ENCODE data around the gene AHCY. TPM values are rescaled to one million over a fixed set of nuclear protein-coding genes. Genes with fewer than 3 reads are reported as not detected.
A peak's percentile ranks its signal among the peaks of the same experiment; 100 is the strongest.
"Not testable (repeated sequence)": the region's sequence is repeated elsewhere in the genome, so short reads cannot be mapped to it uniquely, and the experiment has no call there.

The AHCY gene
- total RNA-seq, 1 donor from 2014 or later: 328 TPM

GRCh38 chr20:34334654-34335407, 31.7 kb upstream of the AHCY start:
- Mint-ChIP-seq H3K4me3 (ENCODE audit: low read depth) (no peak overlapping the region), H3K27ac (peak overlapping the region; percentile 33)
- no peak for DNase-seq (ENCODE audit: low spot score, unreplicated experiment)

GRCh38 chr20:34333786-34334185, 30.6 kb upstream of the AHCY start:
- Mint-ChIP-seq H3K27me3 (no peaks in the 10 kb centered on the region), H3K4me1 (ENCODE audit: low read depth) (peaks cover 3% of the 10 kb centered on the region), H3K4me3 (ENCODE audit: low read depth) (no peak overlapping the region), H3K36me3 (ENCODE audit: insufficient read depth) (no peaks in the 10 kb centered on the region), H3K9me3 (ENCODE audit: low read depth) (no peaks in the 10 kb centered on the region), H3K27ac (no peak overlapping the region)
- DNase-seq (ENCODE audit: low spot score, unreplicated experiment): no peak
- no peak for TF ChIP-seq CTCF (IDR thresholded peaks at IDR 0.05; ENCODE audit: unreplicated experiment)

More at GRCh38 chr20:34334654-34335407, 31.7 kb upstream of the AHCY start:
- Mint-ChIP-seq H3K4me1 (ENCODE audit: low read depth) (peaks cover 3% of the 10 kb centered on the region), H3K36me3 (ENCODE audit: insufficient read depth) (no peaks in the 10 kb centered on the region), H3K27me3 (no peaks in the 10 kb centered on the region), H3K9me3 (ENCODE audit: low read depth) (no peaks in the 10 kb centered on the region)
- no peak for TF ChIP-seq CTCF (IDR thresholded peaks at IDR 0.05; ENCODE audit: unreplicated experiment)

GRCh38 chr20:34332262-34332920, 29.2 kb upstream of the AHCY start:
- Mint-ChIP-seq H3K36me3 (ENCODE audit: insufficient read depth) (no peaks in the 10 kb centered on the region), H3K4me3 (ENCODE audit: low read depth) (no peak overlapping the region), H3K27ac (no peak overlapping the region), H3K9me3 (ENCODE audit: low read depth) (no peaks in the 10 kb centered on the region), H3K4me1 (ENCODE audit: low read depth) (peaks cover 3% of the 10 kb centered on the region), H3K27me3 (no peaks in the 10 kb centered on the region)
- no peak for TF ChIP-seq CTCF (IDR thresholded peaks at IDR 0.05; ENCODE audit: unreplicated experiment)
- no peak for DNase-seq (ENCODE audit: low spot score, unreplicated experiment)

GRCh38 chr20:34331838-34332237, 28.7 kb upstream of the AHCY start:
- Mint-ChIP-seq H3K4me3 (ENCODE audit: low read depth) (no peak overlapping the region), H3K27me3 (no peaks in the 10 kb centered on the region), H3K36me3 (ENCODE audit: insufficient read depth) (no peaks in the 10 kb centered on the region), H3K9me3 (ENCODE audit: low read depth) (no peaks in the 10 kb centered on the region), H3K4me1 (ENCODE audit: low read depth) (peaks cover 3% of the 10 kb centered on the region), H3K27ac (no peak overlapping the region)
- DNase-seq (ENCODE audit: low spot score, unreplicated experiment): no peak
- no peak for TF ChIP-seq CTCF (IDR thresholded peaks at IDR 0.05; ENCODE audit: unreplicated experiment)

GRCh38 chr20:34330861-34331544, 27.8 kb upstream of the AHCY start:
- H3K27me3 Mint-ChIP-seq; H3K4me1 Mint-ChIP-seq (ENCODE audit: low read depth); H3K4me3 Mint-ChIP-seq (ENCODE audit: low read depth); H3K9me3 Mint-ChIP-seq (ENCODE audit: low read depth); H3K36me3 Mint-ChIP-seq (ENCODE audit: insufficient read depth); DNase-seq (ENCODE audit: low spot score, unreplicated experiment); H3K27ac Mint-ChIP-seq: not testable (repeated sequence)
